Mesendoderm (in vitro differentiated cells): ENCODE measurements around the gene ATP8A2.

ENCODE experiments used
- DNase-seq: peaks from one replicate; pipeline ENCODE4 v3.0.0; 2013
- H2AK5ac ChIP-seq: 2 replicates; pipeline ENCODE4 v1.6.1; 2013; ENCODE audit warnings: low read length, inconsistent platforms
- H2BK120ac ChIP-seq: 2 replicates; pipeline ENCODE4 v1.6.1; 2013; ENCODE audit warnings: low read depth, mild to moderate bottlenecking, low read length, moderate library complexity, mixed read lengths
- H2BK15ac ChIP-seq: replicated peaks from 2 replicates; pipeline ENCODE4 v1.6.1; 2013; ENCODE audit warnings: low read depth, mild to moderate bottlenecking, moderate library complexity
- H2BK5ac ChIP-seq: 2 replicates; pipeline ENCODE4 v1.6.1; 2013; ENCODE audit warnings: low read length, inconsistent platforms
- H3K18ac ChIP-seq: 2 replicates; pipeline ENCODE4 v1.6.1; 2013; ENCODE audit warnings: mild to moderate bottlenecking, low read length, mixed read lengths
- H3K23ac ChIP-seq: one replicate; pipeline ENCODE4 v1.6.1; 2013; ENCODE audit warnings: low read length
- H3K27ac ChIP-seq: 2 replicates; pipeline ENCODE4 v1.5.1; 2013; ENCODE audit warnings: low read depth, mild to moderate bottlenecking, inconsistent platforms, low read length, moderate library complexity
- H3K27me3 ChIP-seq: 2 replicates; pipeline ENCODE4 v1.6.1; 2013; ENCODE audit warnings: low read length, control low read depth, mild to moderate bottlenecking, inconsistent platforms; ENCODE audit not compliant: insufficient read depth, poor library complexity
- H3K36me3 ChIP-seq: 2 replicates; pipeline ENCODE4 v1.6.1; 2013; ENCODE audit warnings: low read length, inconsistent platforms; ENCODE audit not compliant: control insufficient read depth, insufficient read depth
- H3K4ac ChIP-seq: one replicate; pipeline ENCODE4 v1.6.1; 2013; ENCODE audit warnings: low read depth, mild to moderate bottlenecking, low read length, moderate library complexity
- H3K4me1 ChIP-seq: 2 replicates; pipeline ENCODE4 v1.6.1; 2013; ENCODE audit warnings: low read depth, low read length, inconsistent platforms; ENCODE audit not compliant: control insufficient read depth
- H3K4me2 ChIP-seq: 2 replicates; pipeline ENCODE4 v1.6.1; 2013; ENCODE audit warnings: low read length
- H3K4me3 ChIP-seq: 2 replicates; pipeline ENCODE4 v1.5.1; 2013; ENCODE audit warnings: mild to moderate bottlenecking, low read length
- H3K56ac ChIP-seq: one replicate; pipeline ENCODE4 v1.6.1; 2013; ENCODE audit warnings: low read length
- H3K79me1 ChIP-seq: 2 replicates; pipeline ENCODE4 v1.6.1; 2013; ENCODE audit warnings: low read length, inconsistent platforms
- H3K79me2 ChIP-seq: 2 replicates; pipeline ENCODE4 v1.6.1; 2013; ENCODE audit warnings: mild to moderate bottlenecking, low read length; ENCODE audit not compliant: control insufficient read depth, insufficient read depth
- H3K9ac ChIP-seq: 2 replicates; pipeline ENCODE4 v1.6.1; 2013; ENCODE audit warnings: low read length, inconsistent platforms
- H4K5ac ChIP-seq: one replicate; pipeline ENCODE4 v1.6.1; 2013; ENCODE audit warnings: low read length
- H4K8ac ChIP-seq: one replicate; pipeline ENCODE4 v1.6.1; 2013; ENCODE audit warnings: low read depth, mild to moderate bottlenecking, control low read depth, low read length, moderate library complexity
- WGBS: extraction: QIAGEN DNeasy Blood & Tissue Kit; methylation state at CpG from one replicate; pipeline ENCODE4 v1.1.7; 2013; ENCODE audit warnings: low lambda C conversion rate, missing lambda C conversion rate; ENCODE audit not compliant: insufficient coverage; ENCODE audit errors: extremely low coverage; 5-methylcytosine and 5-hydroxymethylcytosine counted together

The ATP8A2 gene

GRCh38 chr13:25827831-25828465 lies 456.2 kb downstream of the ATP8A2 start:
- H3K9ac ChIP-seq = no peak overlapping the region
- H3K18ac ChIP-seq = no peak overlapping the region
- DNase-seq = no peak
- no peak overlapping the region for H2BK5ac ChIP-seq
- H3K4me3 ChIP-seq = no peak overlapping the region
- H3K56ac ChIP-seq = no peak overlapping the region
- H3K27ac ChIP-seq = no peak overlapping the region
- no peak overlapping the region for H4K8ac ChIP-seq
- H2BK120ac ChIP-seq = no peak overlapping the region
- no CpG with 5 or more reads among the region's 5 CpGs for WGBS
- no peaks in the 10 kb centered on the region for H3K79me2 ChIP-seq
- H2AK5ac ChIP-seq = no peak overlapping the region
- H3K4me1 ChIP-seq = no peaks in the 10 kb centered on the region
- no peak overlapping the region for H2BK15ac ChIP-seq
- H3K4me2 ChIP-seq = no peak overlapping the region
- H3K36me3 ChIP-seq = no peaks in the 10 kb centered on the region
- no peak overlapping the region for H4K5ac ChIP-seq
- H3K79me1 ChIP-seq = no peaks in the 10 kb centered on the region
- H3K27me3 ChIP-seq = no peaks in the 10 kb centered on the region
- H3K23ac ChIP-seq = no peak overlapping the region
- no peak overlapping the region for H3K4ac ChIP-seq

GRCh38 chr13:25833761-25834160 lies 462.0 kb downstream of the ATP8A2 start:
- Histone ChIP-seq H3K56ac (no peak overlapping the region), H3K23ac (no peak overlapping the region), H3K36me3 (no peaks in the 10 kb centered on the region), H3K79me1 (no peaks in the 10 kb centered on the region), H3K4me1 (no peaks in the 10 kb centered on the region), H3K79me2 (no peaks in the 10 kb centered on the region), H3K4ac (no peak overlapping the region), H3K27ac (no peak overlapping the region), H3K9ac (no peak overlapping the region), H3K18ac (no peak overlapping the region), H2BK120ac (no peak overlapping the region), H2BK5ac (no peak overlapping the region), H4K8ac (no peak overlapping the region), H3K27me3 (no peaks in the 10 kb centered on the region), H3K4me2 (no peak overlapping the region), H2BK15ac (no peak overlapping the region), H4K5ac (no peak overlapping the region), H3K4me3 (no peak overlapping the region), H2AK5ac (no peak overlapping the region)
- WGBS = no CpG with 5 or more reads among the region's 1 CpG
- no peak for DNase-seq

DNA sequence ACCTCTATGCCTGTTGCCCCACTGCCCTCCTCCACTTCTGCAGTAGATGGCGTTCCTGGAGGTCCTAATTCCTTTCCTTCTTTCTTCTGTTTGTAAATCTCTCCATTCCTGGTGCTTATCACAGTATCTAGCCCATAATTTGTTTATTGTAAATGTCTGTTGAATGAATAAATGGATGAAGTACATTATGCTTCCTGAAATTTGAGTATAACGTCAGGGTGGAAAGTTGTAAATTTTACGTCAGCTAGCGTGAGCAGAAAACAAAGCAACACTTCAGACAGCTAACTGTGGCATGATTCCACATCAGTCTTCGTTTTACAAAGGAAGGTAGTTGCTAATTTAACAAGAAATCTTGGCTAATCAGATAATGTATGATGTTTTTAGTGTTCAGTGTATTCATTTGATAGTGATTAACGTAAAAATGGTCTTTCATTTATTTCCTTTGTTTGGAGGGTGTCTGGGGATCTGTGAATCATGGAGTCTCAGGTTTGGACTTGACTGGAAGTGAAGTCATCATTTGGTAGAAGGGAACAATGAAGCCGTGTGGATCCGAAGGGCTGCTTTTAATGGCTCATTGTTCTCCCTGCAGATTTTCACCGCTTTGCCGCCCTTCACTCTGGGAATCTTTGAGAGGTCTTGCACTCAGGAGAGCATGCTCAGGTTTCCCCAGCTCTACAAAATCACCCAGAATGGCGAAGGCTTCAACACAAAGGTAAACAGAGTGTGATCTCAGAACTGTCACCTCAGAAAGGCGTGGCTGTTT lies 465.0 kb downstream of the ATP8A2 start:
- Histone ChIP-seq H3K23ac (no peak overlapping the region), H3K56ac (no peak overlapping the region), H3K4me3 (no peak overlapping the region), H3K27me3 (no peaks in the 10 kb centered on the region), H3K4me1 (no peaks in the 10 kb centered on the region), H4K8ac (no peak overlapping the region), H3K4me2 (no peak overlapping the region), H2AK5ac (no peak overlapping the region), H2BK120ac (no peak overlapping the region), H3K36me3 (no peaks in the 10 kb centered on the region), H3K4ac (no peak overlapping the region), H3K79me2 (no peaks in the 10 kb centered on the region), H3K27ac (no peak overlapping the region), H2BK15ac (no peak overlapping the region), H4K5ac (no peak overlapping the region), H3K9ac (no peak overlapping the region), H2BK5ac (no peak overlapping the region), H3K79me1 (no peaks in the 10 kb centered on the region), H3K18ac (no peak overlapping the region)
- DNase-seq = peak; percentile 16
- WGBS = no CpG with 5 or more reads among the region's 12 CpGs

GRCh38 chr13:25839371-25839770 lies 467.6 kb downstream of the ATP8A2 start:
- H3K9ac ChIP-seq = no peak overlapping the region
- no peak overlapping the region for H3K4me3 ChIP-seq
- DNase-seq = no peak
- no peak overlapping the region for H4K8ac ChIP-seq
- H3K27me3 ChIP-seq = no peaks in the 10 kb centered on the region
- no peak overlapping the region for H2BK15ac ChIP-seq
- no peak overlapping the region for H2AK5ac ChIP-seq
- H3K56ac ChIP-seq = no peak overlapping the region
- 100% methylated on average over 1 of the region's 8 CpGs for WGBS
- H3K18ac ChIP-seq = no peak overlapping the region
- no peak overlapping the region for H3K4ac ChIP-seq
- no peak overlapping the region for H3K27ac ChIP-seq
- no peak overlapping the region for H3K4me2 ChIP-seq
- H3K79me2 ChIP-seq = no peaks in the 10 kb centered on the region
- H3K4me1 ChIP-seq = no peaks in the 10 kb centered on the region
- H2BK5ac ChIP-seq = no peak overlapping the region
- H3K79me1 ChIP-seq = no peaks in the 10 kb centered on the region
- H4K5ac ChIP-seq = no peak overlapping the region
- no peak overlapping the region for H2BK120ac ChIP-seq
- no peaks in the 10 kb centered on the region for H3K36me3 ChIP-seq
- H3K23ac ChIP-seq = no peak overlapping the region

- H3K4ac ChIP-seq = no peak overlapping the region
- no peaks in the 10 kb centered on the region for H3K79me2 ChIP-seq
- H2BK5ac ChIP-seq = no peak overlapping the region
- no peak overlapping the region for H4K5ac ChIP-seq
- H3K4me1 ChIP-seq = no peaks in the 10 kb centered on the region
- H3K9ac ChIP-seq = no peak overlapping the region
- H3K4me2 ChIP-seq = no peak overlapping the region
- WGBS = no CpG with 5 or more reads among the region's 3 CpGs
- H3K56ac ChIP-seq = no peak overlapping the region
- no peak overlapping the region for H4K8ac ChIP-seq
- DNase-seq = no peak
- no peaks in the 10 kb centered on the region for H3K36me3 ChIP-seq
- no peak overlapping the region for H3K18ac ChIP-seq
- no peak overlapping the region for H2BK120ac ChIP-seq
- no peak overlapping the region for H3K27ac ChIP-seq
- H2AK5ac ChIP-seq = no peak overlapping the region
- H3K27me3 ChIP-seq = no peaks in the 10 kb centered on the region
- H3K4me3 ChIP-seq = no peak overlapping the region
- H3K79me1 ChIP-seq = no peaks in the 10 kb centered on the region
- no peak overlapping the region for H2BK15ac ChIP-seq
- H3K23ac ChIP-seq = no peak overlapping the region
Observed at GRCh38 chr13:25840261-25840660, 468.5 kb downstream of the ATP8A2 start.
